GM23248 (cell line): Measurements from ENCODE around the gene LHX3. TPM values are rescaled to one million over a fixed set of nuclear protein-coding genes. Genes with fewer than 3 reads are reported as not detected.

ENCODE experiments used
- DNase-seq: peaks from one replicate; pipeline ENCODE4 v3.0.0-alpha.2; 2015
- H2AFZ ChIP-seq: fragments of 200-600 bp; sonication (generic); 2 replicates; pipeline ENCODE4 v1.6.1; 2016; ENCODE audit warnings: antibody characterized with exemption
- H3F3A ChIP-seq: fragments of 200-600 bp; sonication (generic); 2 replicates; pipeline ENCODE4 v1.6.1; 2016; ENCODE audit warnings: mild to moderate bottlenecking, antibody characterized with exemption, mixed run types; ENCODE audit not compliant: insufficient read depth
- H3K27ac ChIP-seq: fragments of 200-600 bp; sonication (generic); 2 replicates; pipeline ENCODE4 v1.5.1; 2016; ENCODE audit warnings: mild to moderate bottlenecking
- H3K27me3 ChIP-seq: fragments of 200-600 bp; sonication (generic); replicated peaks from 2 replicates; pipeline ENCODE4 v1.6.1; 2016; ENCODE audit warnings: mild to moderate bottlenecking; ENCODE audit not compliant: insufficient read depth
- H3K36me3 ChIP-seq: fragments of 200-600 bp; sonication (generic); 2 replicates; pipeline ENCODE4 v1.6.1; 2016; ENCODE audit warnings: low read depth, mild to moderate bottlenecking
- H3K4me1 ChIP-seq: fragments of 200-600 bp; sonication (generic); 2 replicates; pipeline ENCODE4 v1.6.1; 2016; ENCODE audit warnings: mild to moderate bottlenecking; ENCODE audit not compliant: insufficient read depth
- H3K4me2 ChIP-seq: fragments of 200-600 bp; sonication (generic); one replicate; pipeline ENCODE4 v1.6.1; 2016; ENCODE audit warnings: mild to moderate bottlenecking; ENCODE audit not compliant: unreplicated experiment
- H3K4me3 ChIP-seq: fragments of 200-600 bp; sonication (generic); 2 replicates; pipeline ENCODE4 v1.5.1; 2016; ENCODE audit warnings: mild to moderate bottlenecking
- H3K79me2 ChIP-seq: fragments of 200-600 bp; sonication (generic); 2 replicates; pipeline ENCODE4 v1.6.1; 2016; ENCODE audit warnings: mild to moderate bottlenecking; ENCODE audit not compliant: insufficient read depth
- H3K9ac ChIP-seq: fragments of 200-600 bp; sonication (generic); 2 replicates; pipeline ENCODE4 v1.6.1; 2016; ENCODE audit warnings: mild to moderate bottlenecking
- H3K9me2 ChIP-seq: fragments of 200-600 bp; sonication (generic); 2 replicates; pipeline ENCODE4 v1.6.1; 2016; ENCODE audit warnings: mixed run types, mild to moderate bottlenecking, moderate library complexity; ENCODE audit not compliant: insufficient read depth
- H3K9me3 ChIP-seq: fragments of 200-600 bp; sonication (generic); one replicate; pipeline ENCODE4 v1.6.1; 2017; ENCODE audit warnings: low read depth
- H4K20me1 ChIP-seq: fragments of 200-600 bp; sonication (generic); 2 replicates; pipeline ENCODE4 v1.6.0; 2016; ENCODE audit not compliant: insufficient read depth
- EZH2 ChIP-seq: fragments of 200-600 bp; sonication (generic); IDR thresholded peaks from 2 replicates; pipeline ENCODE4 v1.6.1; 2018; ENCODE audit warnings: antibody characterized with exemption, mild to moderate bottlenecking; ENCODE audit not compliant: insufficient read depth, poor library complexity, severe bottlenecking
- EZH2phosphoT487 ChIP-seq: fragments of 200-600 bp; sonication (generic); IDR thresholded peaks from 2 replicates; pipeline ENCODE4 v1.6.1; 2018; ENCODE audit warnings: antibody characterized with exemption, moderate library complexity, mild to moderate bottlenecking, low read depth; ENCODE audit not compliant: insufficient read depth
- WGBS, 2 experiments: methylation state at CpG; one replicate each; pipeline ENCODE4 v1.1.6; 2015 to 2017; ENCODE audit warnings: low lambda C conversion rate in 2 of 2, low coverage in 1 of 2; ENCODE audit errors: missing lambda C conversion rate in 2 of 2; 5-methylcytosine and 5-hydroxymethylcytosine counted together
- in situ Hi-C: fragments of 300-500 bp; cut with MboI; formaldehyde crosslinking; loops from 2 replicates; pipeline ENCODE4 v1.15.0; 2020
- polyA plus RNA-seq: library from polyadenylated mRNA; unstranded; fragments of >200 nt; fragmentation: Nextera tagmentation; extraction: Ambion mirVana; gene quantifications from 2 replicates; pipeline ENCODE4 v1.2.1, GENCODE V29; 2016
- total RNA-seq: library from RNA; depleted of rRNA; stranded (reverse); fragments of >200 nt; shearing (Covaris generic); gene quantifications from 2 replicates; pipeline ENCODE4 v1.2.3, GENCODE V29; 2014

LHX3 gene
- total and polyA plus RNA-seq, 2 experiments from 2014 or later: not detected

DNA sequence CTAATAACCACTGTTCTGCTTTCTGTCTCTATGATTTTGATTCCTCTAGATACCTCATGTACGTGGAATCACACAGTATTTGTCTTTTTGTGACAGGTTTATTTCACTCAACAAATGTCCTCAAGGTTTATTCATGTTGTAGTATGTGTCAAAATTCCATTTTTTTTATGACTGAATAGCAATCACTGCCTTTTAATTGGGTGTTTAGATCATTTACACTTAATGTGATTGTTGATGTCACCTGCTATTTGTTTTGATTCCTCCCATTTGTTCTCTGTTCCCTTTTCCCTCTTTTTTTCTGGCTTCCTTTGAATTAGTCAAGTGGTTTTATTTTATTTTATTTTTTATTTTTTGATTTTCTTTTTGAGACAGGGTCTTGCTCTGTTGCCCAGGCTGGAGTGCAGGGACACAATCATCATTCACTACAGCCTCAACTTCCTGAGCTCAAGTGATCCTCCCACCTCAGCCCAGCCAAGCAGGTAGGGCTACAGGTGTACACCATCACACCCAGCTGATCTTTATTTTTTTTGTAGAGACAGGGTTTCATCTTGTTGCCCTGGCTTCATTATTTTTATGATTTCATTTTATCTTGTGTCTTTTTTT is 41.6 kb downstream of the LHX3 start:
- Histone ChIP-seq H3K9me3 (no peaks in the 10 kb centered on the region), H3F3A (no peaks in the 10 kb centered on the region), H3K27me3 (peaks cover 31% of the 10 kb centered on the region), H3K9ac (no peak overlapping the region), H4K20me1 (no peaks in the 10 kb centered on the region), H3K4me2 (no peak overlapping the region), H3K36me3 (no peaks in the 10 kb centered on the region), H3K27ac (no peak overlapping the region), H3K79me2 (no peaks in the 10 kb centered on the region), H3K9me2 (no peaks in the 10 kb centered on the region), H3K4me3 (no peak overlapping the region), H3K4me1 (no peaks in the 10 kb centered on the region), H2AFZ (no peak overlapping the region)
- no peak for TF ChIP-seq EZH2
- TF ChIP-seq EZH2phosphoT487: no peak
- WGBS, 2 experiments: 14 to 30% methylated on average over 1 of the region's 1 CpG
- DNase-seq: no peak
- in situ Hi-C loops: no loop called here

DNA sequence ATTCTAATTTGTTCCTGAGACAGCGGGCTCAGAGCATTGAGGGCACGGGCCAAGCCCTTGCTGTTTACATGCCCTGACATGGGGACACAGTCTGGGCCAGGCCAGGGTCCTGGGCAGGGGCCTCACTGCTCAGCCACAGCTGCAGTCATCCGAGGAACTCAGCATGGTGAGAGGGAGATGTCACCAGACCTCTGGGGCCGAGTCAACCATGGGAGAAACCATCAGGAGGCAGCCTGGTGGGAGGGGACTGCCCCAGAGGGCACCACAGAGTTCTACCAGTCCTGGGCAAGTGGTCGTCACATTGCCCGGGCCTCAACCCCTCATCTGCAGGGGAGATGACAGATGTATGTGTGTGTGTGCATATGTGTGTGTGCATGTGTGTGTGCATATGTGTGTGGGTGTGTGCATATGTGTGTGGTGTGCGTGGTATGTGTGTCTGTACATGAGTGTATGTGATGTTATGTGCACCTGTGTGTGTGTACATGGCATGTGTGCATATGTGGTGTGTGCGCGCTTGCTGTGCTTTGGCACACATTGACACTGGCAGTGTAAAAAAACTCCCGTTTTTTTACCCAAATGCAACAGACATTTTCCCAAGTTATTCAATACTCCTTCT is 43.8 kb downstream of the LHX3 start:
- Histone ChIP-seq H3K9me2 (no peaks in the 10 kb centered on the region), H3K4me3 (no peak overlapping the region), H3K36me3 (no peaks in the 10 kb centered on the region), H3K4me1 (no peaks in the 10 kb centered on the region), H3K79me2 (no peaks in the 10 kb centered on the region), H2AFZ (no peak overlapping the region), H3K9me3 (no peaks in the 10 kb centered on the region), H3K27ac (no peak overlapping the region), H3K4me2 (no peak overlapping the region), H3F3A (no peaks in the 10 kb centered on the region), H3K27me3 (peaks cover 35% of the 10 kb centered on the region), H3K9ac (no peak overlapping the region), H4K20me1 (no peaks in the 10 kb centered on the region)
- WGBS, 2 experiments: 45 to 47% methylated on average over 10 of the region's 10 CpGs
- no peak for DNase-seq
- in situ Hi-C loops: no loop called here
- TF ChIP-seq EZH2phosphoT487 (no peak), EZH2 (no peak)

DNA sequence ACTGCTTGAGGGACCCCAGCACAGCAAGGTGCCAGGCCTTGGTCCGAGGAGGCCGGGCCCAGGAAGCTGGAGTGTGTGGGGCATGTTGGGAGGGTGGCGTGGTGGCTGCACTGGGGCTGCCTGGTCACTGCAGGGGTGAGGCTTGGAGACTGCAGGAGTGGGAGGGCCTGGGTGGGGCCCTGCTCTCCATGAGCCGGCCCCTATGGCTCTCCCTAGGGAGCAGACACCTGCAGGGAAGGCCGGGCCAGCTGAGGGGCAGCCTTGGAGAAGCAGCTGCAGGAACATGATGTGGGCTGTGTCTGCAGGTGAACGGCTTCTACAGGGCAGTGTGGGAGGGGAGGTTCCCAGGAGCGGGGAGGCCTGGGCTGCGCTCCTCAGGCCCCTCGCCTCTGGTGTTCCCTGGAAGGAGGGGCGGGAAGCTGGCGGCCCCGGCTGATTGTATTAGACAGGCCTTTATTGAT is 44.5 kb downstream of the LHX3 start:
- Histone ChIP-seq H3K27me3 (peaks cover 29% of the 10 kb centered on the region), H3K79me2 (no peaks in the 10 kb centered on the region), H4K20me1 (no peaks in the 10 kb centered on the region), H3K9me3 (no peaks in the 10 kb centered on the region), H3K27ac (no peak overlapping the region), H3K9me2 (no peaks in the 10 kb centered on the region), H3K4me2 (no peak overlapping the region), H3F3A (no peaks in the 10 kb centered on the region), H3K4me1 (no peaks in the 10 kb centered on the region), H2AFZ (no peak overlapping the region), H3K4me3 (no peak overlapping the region), H3K36me3 (no peaks in the 10 kb centered on the region), H3K9ac (no peak overlapping the region)
- no peak for DNase-seq
- in situ Hi-C loops: no loop called here
- 54 to 66% methylated on average over 11 to 12 of the region's 12 CpGs for WGBS, 2 experiments
- TF ChIP-seq EZH2phosphoT487 (no peak), EZH2 (no peak)

DNA sequence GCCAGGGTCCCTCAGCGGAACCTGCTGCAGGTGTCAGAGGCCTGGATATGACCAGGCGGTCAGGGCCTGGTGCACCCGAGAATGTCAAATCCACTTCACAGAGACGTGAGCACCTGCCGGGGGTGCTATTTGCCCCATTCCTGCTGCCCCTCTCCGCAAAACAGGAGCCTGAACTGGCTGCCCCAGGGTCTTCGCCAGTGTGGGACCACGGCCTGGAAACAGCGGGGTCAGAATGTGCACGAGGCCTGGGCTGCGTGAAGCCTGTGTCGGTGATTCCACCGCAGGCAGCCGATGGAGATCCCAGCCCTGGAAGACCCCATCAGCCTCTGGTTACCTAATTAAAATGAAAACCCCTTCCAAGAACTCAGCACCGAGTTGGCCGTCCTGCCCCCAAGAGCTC is 45.1 kb downstream of the LHX3 start:
- Histone ChIP-seq H2AFZ (no peak overlapping the region), H4K20me1 (no peaks in the 10 kb centered on the region), H3K36me3 (no peaks in the 10 kb centered on the region), H3K9me2 (no peaks in the 10 kb centered on the region), H3K4me1 (no peaks in the 10 kb centered on the region), H3K9me3 (no peaks in the 10 kb centered on the region), H3K79me2 (no peaks in the 10 kb centered on the region), H3K9ac (no peak overlapping the region), H3K4me2 (no peak overlapping the region), H3K27ac (no peak overlapping the region), H3F3A (no peaks in the 10 kb centered on the region), H3K4me3 (no peak overlapping the region), H3K27me3 (peaks cover 27% of the 10 kb centered on the region)
- 68 to 71% methylated on average over 16 of the region's 16 CpGs for WGBS, 2 experiments
- TF ChIP-seq EZH2phosphoT487 (no peak), EZH2 (no peak)
- DNase-seq: no peak
- in situ Hi-C loops: no loop called here
